GM13977 (cell line): ENCODE measurements around the gene APOB.

ENCODE experiments used
- DNase-seq: peaks from one replicate; pipeline ENCODE4 v3.0.0; 2012; ENCODE audit warnings: low spot score
- in situ Hi-C: fragments of 300-500 bp; cut with MboI; formaldehyde crosslinking; loops from one replicate; pipeline ENCODE4 v1.12.0; 2022; ENCODE audit warnings: low sequenced_read_pairs, low pct_unique_long_range_greater_than_20kb, mixed read lengths, inconsistent platforms; ENCODE audit not compliant: unreplicated experiment
- TF ChIP-seq, protein P1 (sequence below): IDR thresholded peaks from 2 replicates; pipeline ENCODE4 v1.5.1; 2012; ENCODE audit warnings: mild to moderate bottlenecking, control low read depth; ENCODE audit not compliant: insufficient read depth; ENCODE audit errors: extremely low read depth, missing control alignments

The APOB gene

DNA sequence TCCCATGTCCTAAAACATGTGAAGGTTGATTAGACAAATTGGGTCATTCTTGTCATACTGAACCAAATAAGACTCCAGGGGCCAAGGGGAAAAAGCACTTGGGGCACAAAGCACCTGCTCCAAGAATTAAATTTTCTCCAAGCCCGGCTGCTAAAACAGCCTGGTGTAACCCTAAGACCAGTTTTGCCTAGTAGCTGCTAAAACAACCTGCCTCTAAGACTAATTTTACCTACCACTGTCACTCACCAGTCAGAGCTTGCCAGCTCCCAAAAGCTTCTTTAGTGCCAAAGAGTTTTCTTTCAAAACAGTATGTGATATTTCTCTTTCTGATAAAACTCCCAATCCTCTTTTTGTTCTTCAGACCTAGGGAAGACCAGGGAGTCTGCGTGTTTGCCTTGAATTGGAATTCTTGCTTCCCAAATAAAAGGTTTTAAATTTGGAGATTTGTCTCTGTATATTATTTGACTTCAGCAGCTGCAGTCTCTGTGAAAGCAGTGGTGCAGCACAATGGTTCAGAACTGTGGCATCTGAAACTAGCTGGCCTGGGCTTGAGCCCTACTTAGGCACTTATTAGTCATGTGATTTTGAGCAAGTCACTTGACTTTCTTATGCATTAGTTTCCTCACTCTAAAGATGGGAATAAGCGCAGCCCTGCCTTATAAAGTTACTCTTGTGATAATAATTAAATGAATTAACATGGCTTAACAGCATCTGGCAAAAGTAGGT, 16.2 kb upstream of the APOB start:
- in situ Hi-C loops, result no loop called here
- DNase-seq, result no peak
- TF ChIP-seq, protein P1, sequence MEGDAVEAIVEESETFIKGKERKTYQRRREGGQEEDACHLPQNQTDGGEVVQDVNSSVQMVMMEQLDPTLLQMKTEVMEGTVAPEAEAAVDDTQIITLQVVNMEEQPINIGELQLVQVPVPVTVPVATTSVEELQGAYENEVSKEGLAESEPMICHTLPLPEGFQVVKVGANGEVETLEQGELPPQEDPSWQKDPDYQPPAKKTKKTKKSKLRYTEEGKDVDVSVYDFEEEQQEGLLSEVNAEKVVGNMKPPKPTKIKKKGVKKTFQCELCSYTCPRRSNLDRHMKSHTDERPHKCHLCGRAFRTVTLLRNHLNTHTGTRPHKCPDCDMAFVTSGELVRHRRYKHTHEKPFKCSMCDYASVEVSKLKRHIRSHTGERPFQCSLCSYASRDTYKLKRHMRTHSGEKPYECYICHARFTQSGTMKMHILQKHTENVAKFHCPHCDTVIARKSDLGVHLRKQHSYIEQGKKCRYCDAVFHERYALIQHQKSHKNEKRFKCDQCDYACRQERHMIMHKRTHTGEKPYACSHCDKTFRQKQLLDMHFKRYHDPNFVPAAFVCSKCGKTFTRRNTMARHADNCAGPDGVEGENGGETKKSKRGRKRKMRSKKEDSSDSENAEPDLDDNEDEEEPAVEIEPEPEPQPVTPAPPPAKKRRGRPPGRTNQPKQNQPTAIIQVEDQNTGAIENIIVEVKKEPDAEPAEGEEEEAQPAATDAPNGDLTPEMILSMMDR, result no peak

DNA sequence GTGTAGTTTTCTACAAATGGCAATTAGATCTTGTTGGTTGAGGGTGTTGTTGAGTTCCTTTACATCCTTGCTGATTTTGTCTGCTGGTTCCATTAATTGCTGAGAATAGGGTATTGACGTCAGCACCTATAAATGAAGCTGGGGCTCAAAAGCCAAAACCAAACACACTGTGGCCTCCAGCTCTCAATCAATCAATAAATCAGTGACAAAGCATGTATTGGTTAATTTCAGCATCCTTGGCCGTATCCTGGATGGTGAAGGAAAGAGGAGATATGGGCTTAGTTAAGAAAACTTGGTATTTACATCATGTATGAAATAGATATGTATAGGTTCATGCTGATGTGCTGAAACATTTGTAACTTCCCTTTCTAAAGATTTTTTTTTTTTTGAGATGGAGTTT, 13.2 kb upstream of the APOB start:
- in situ Hi-C loops, result no loop called here
- DNase-seq, result no peak
- TF ChIP-seq, protein P1, result no peak

DNA sequence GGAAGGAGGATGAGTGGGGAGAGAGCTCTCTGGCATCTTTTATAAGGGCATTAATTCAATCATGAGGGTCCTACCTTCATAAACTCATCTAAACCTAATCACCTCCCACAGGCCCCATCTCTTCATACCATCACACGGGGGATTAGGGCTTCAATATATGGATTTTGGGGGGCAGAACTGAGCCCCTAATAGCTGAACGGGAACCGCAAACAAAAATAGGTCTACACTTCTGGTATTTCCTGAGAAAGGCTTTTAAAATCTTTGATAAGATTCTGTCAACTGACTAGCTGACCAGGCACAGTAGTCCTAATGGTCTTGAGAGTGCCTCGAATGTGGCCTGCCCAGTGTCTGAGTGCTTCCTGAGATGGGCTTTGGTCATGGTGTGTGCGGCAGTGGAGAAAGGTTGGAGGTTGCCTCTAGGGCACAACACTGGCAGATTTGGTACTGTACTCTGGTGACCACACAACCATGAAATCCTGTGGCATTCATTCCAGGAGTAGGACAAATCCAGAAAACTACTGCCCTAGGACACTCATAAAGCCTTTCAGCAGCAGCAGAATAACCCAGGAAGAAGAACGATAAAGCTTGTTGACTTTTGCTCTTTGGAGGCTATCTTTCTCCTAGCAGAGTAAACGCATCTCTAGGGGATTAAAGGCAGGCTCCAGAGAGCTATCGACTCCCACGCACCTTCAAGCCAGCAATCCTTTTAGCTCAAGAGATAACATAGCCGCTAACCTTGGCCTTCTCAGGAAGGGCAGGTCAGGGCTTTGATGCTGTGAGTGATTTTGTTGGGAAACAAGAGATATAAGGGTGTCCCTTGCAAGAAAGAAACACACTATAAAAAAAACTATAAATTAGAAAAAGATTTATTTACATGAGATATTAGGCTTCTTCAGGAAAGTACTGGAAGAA, 12.3 kb upstream of the APOB start:
- in situ Hi-C loops, result no loop called here
- DNase-seq, result no peak
- TF ChIP-seq, protein P1, result no peak

DNA sequence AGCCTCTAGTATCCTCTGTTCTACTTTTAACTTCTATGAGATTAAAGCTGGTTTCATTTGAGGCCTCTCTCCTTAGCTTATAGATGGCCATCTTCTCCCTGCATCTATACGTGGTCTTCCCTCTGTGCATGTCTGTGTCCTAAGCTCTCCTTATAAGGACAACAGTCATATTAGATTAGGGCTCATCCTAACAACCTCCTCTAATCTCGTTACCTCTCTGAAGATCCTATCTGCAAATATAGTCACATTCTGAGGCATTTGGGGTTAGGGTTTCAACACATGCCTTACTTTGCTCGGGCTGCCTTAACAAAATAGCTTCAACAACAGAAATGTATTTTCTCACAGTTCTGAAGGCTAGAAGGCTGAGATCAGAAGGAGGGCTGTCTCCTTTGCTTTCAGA, 11.6 kb upstream of the APOB start:
- TF ChIP-seq, protein P1, result no peak
- in situ Hi-C loops, result no loop called here
- no peak for DNase-seq

DNA sequence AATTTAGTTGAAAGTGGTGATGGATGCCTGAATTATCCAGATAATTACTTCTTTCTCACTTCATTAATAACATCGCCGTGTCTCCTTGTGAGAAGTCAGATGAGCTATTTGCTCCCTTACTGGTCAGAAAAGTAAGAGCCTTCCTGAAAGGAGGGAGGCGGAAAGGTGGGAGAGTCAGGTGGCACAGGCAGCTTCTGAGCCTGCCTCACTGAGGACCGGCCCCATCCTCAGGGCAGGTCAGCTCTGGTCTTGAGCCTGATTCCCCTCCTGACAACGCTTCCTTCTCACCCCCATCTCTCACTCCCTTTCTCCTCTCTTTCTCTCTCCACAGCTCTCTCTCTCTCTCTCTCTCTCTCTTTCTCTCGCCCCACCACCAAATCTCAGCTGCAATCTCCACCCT, 10.1 kb upstream of the APOB start:
- in situ Hi-C loops, result no loop called here
- no peak for DNase-seq
- TF ChIP-seq, protein P1, result no peak

- DNase-seq, result no peak
- TF ChIP-seq, protein P1, result no peak
- in situ Hi-C loops, result no loop called here
Observed at GRCh38 chr2:21052044-21052443, 8.2 kb upstream of the APOB start.
